Keratinocyte (primary cell): ENCODE measurements around the gene KAT8. TPM values are rescaled to one million over a fixed set of nuclear protein-coding genes. Genes with fewer than 3 reads are reported as not detected.

ENCODE experiments used
- DNase-seq: peaks from one replicate; pipeline ENCODE4 v3.0.0-alpha.2; 2011; ENCODE audit warnings: low read depth, missing footprints, low spot score
- FAIRE-seq: peaks from 2 replicates; lab custom pipeline; 2011; peaks lifted over from hg19 to GRCh38; lab: Jason Lieb, UNC
- H2AFZ ChIP-seq: 2 replicates; pipeline ENCODE4 v1.6.0; 2012; ENCODE audit warnings: low read length, control low read depth, inconsistent platforms; ENCODE audit not compliant: control insufficient read depth
- H3K27ac ChIP-seq: 2 replicates; pipeline ENCODE4 v1.5.1; 2011; ENCODE audit warnings: low read length; ENCODE audit not compliant: control insufficient read depth, insufficient read depth
- H3K27me3 ChIP-seq: 3 replicates; pipeline ENCODE4 v1.6.0; 2011; ENCODE audit warnings: low read length; ENCODE audit not compliant: control insufficient read depth, insufficient read depth; ENCODE audit errors: extremely low read depth
- H3K36me3 ChIP-seq, 2 experiments: 2 replicates in 1 of 2; 3 replicates in 1 of 2; pipeline ENCODE4 v1.5.1; 2011; ENCODE audit warnings: low read length in 2 of 2, mild to moderate bottlenecking in 1 of 2; ENCODE audit not compliant: control insufficient read depth in 2 of 2, insufficient read depth in 2 of 2; ENCODE audit errors: extremely low read depth in 1 of 2
- H3K4me1 ChIP-seq: 3 replicates; pipeline ENCODE4 v1.5.1; 2011; ENCODE audit warnings: low read length; ENCODE audit not compliant: control insufficient read depth, insufficient read depth; ENCODE audit errors: extremely low read depth
- H3K4me2 ChIP-seq: 3 replicates; pipeline ENCODE4 v1.6.0; 2011; ENCODE audit warnings: low read depth, low read length; ENCODE audit not compliant: control insufficient read depth, insufficient read depth; ENCODE audit errors: extremely low read depth
- H3K4me3 ChIP-seq, 3 experiments: fragments of 200-600 bp in 1 of 3; sonication (generic) in 1 of 3; 2 replicates in 2 of 3; 3 replicates in 1 of 3; pipeline ENCODE4 v1.5.1; 2011 to 2016; ENCODE audit warnings: low read length in 3 of 3, mild to moderate bottlenecking in 3 of 3, control low read depth in 2 of 3, inconsistent platforms in 1 of 3, low read depth in 1 of 3, mixed read lengths in 1 of 3, mixed run types in 1 of 3, moderate library complexity in 1 of 3; ENCODE audit not compliant: control insufficient read depth in 2 of 3, insufficient read depth in 2 of 3; ENCODE audit errors: extremely low read depth in 1 of 3
- H3K79me2 ChIP-seq: 2 replicates; pipeline ENCODE4 v1.6.0; 2012; ENCODE audit warnings: low read length; ENCODE audit not compliant: control insufficient read depth, insufficient read depth
- H3K9ac ChIP-seq: 3 replicates; pipeline ENCODE4 v1.6.0; 2011; ENCODE audit warnings: low read length; ENCODE audit not compliant: control insufficient read depth, insufficient read depth; ENCODE audit errors: extremely low read depth
- H3K9me1 ChIP-seq: 3 replicates; pipeline ENCODE4 v1.6.0; 2011; ENCODE audit warnings: low read length; ENCODE audit not compliant: control insufficient read depth, insufficient read depth; ENCODE audit errors: extremely low read depth
- H3K9me3 ChIP-seq: 2 replicates; pipeline ENCODE4 v1.5.1; 2012; ENCODE audit warnings: low read depth, low read length; ENCODE audit not compliant: control insufficient read depth
- H4K20me1 ChIP-seq: 3 replicates; pipeline ENCODE4 v1.6.0; 2011; ENCODE audit warnings: low read length; ENCODE audit not compliant: control insufficient read depth, insufficient read depth; ENCODE audit errors: extremely low read depth
- CTCF ChIP-seq, 3 experiments: IDR thresholded peaks in 1 of 3; conservative IDR thresholded peaks in 1 of 3; optimal IDR thresholded peaks in 1 of 3; 2 replicates in 2 of 3; 3 replicates in 1 of 3; pipeline versions ENCODE3 to v1.5.1; 2011; ENCODE audit warnings: low read length in 3 of 3, mild to moderate bottlenecking in 3 of 3, moderate library complexity in 2 of 3, control low read depth in 1 of 3, inconsistent platforms in 1 of 3; ENCODE audit not compliant: insufficient read depth in 2 of 3; ENCODE audit errors: extremely low read depth in 1 of 3
- EZH2 ChIP-seq: IDR thresholded peaks from one replicate; pipeline ENCODE4 v1.6.1; 2012; ENCODE audit warnings: inconsistent platforms, mild to moderate bottlenecking, low read length, moderate library complexity
- dilution Hi-C: fragments of 300-500 bp; cut with MboI; formaldehyde crosslinking; loops from one replicate; pipeline ENCODE4 v1.7.0; 2020; ENCODE audit warnings: low sequenced_read_pairs; ENCODE audit not compliant: extremely low pct_ligation_motif_present
- polyA plus RNA-seq, 5 experiments: library from polyadenylated mRNA; depleted of rRNA in 3 of 5; stranded (reverse) in 3 of 5; stranded (forward) in 1 of 5; unstranded in 1 of 5; fragments of >200 nt; gene quantifications; 1 replicate in 1 of 5; 2 replicates in 3 of 5; 3 replicates in 1 of 5; pipeline versions ENCODE4 v1.2.1 to v1.2.3, GENCODE V29; 2011 to 2012; ENCODE audit warnings: missing spikeins in 2 of 5, low read depth in 1 of 5, low replicate concordance in 1 of 5

KAT8 gene
- polyA plus RNA-seq, 1 donor (not counting 4 experiments of a cell fraction or from before 2014, with no cell fraction given) = 26.4 TPM

- H3K27ac ChIP-seq = peak overlapping the region; percentile 49
- FAIRE-seq = no peak
- peak overlapping the region; percentile 54 for H3K4me2 ChIP-seq
Measured at GRCh38 chr16:31131841-31132271, 14.4 kb downstream of the KAT8 start.

GRCh38 chr16:31132303-31132979 lies 15.0 kb downstream of the KAT8 start:
- H3K4me3 ChIP-seq = no peak overlapping the region
- H3K4me1 ChIP-seq = peaks cover 51% of the 10 kb centered on the region
- peaks cover 12 to 30% of the 10 kb centered on the region in 2 experiments for H3K36me3 ChIP-seq
- no peaks in the 10 kb centered on the region for H3K9me3 ChIP-seq
- no peak overlapping the region for H2AFZ ChIP-seq
- H3K27ac ChIP-seq = peak overlapping the region; percentile 49
- no peak for DNase-seq
- FAIRE-seq = no peak
- H3K79me2 ChIP-seq = peaks cover 29% of the 10 kb centered on the region
- H3K9me1 ChIP-seq = peaks cover 7% of the 10 kb centered on the region
- H3K27me3 ChIP-seq = no peaks in the 10 kb centered on the region
- H3K4me2 ChIP-seq = peak overlapping the region; percentile 32
- H3K9ac ChIP-seq = no peak overlapping the region
- peaks cover 3% of the 10 kb centered on the region for H4K20me1 ChIP-seq
- dilution Hi-C loops = no loop called here
- TF ChIP-seq CTCF (optimal IDR thresholded peaks at IDR 0.05 in 1 of 3, IDR thresholded peaks at IDR 0.05 in 1 of 3, conservative IDR thresholded peaks at IDR 0.05 in 1 of 3; ENCODE audit: extremely low read depth in 1 of 3, insufficient read depth in 2 of 3, low read length in 3 of 3) (no peak), EZH2 (no peak)

More at GRCh38 chr16:31131841-31132271, 14.4 kb downstream of the KAT8 start:
- TF ChIP-seq EZH2 = no peak
- TF ChIP-seq CTCF (optimal IDR thresholded peaks at IDR 0.05 in 1 of 3, IDR thresholded peaks at IDR 0.05 in 1 of 3, conservative IDR thresholded peaks at IDR 0.05 in 1 of 3; ENCODE audit: extremely low read depth in 1 of 3, insufficient read depth in 2 of 3, low read length in 3 of 3) = no peak
- no peaks in the 10 kb centered on the region for H3K9me3 ChIP-seq
- H3K9me1 ChIP-seq = peaks cover 7% of the 10 kb centered on the region
- peaks cover 12 to 35% of the 10 kb centered on the region in 2 experiments for H3K36me3 ChIP-seq
- H3K27me3 ChIP-seq = no peaks in the 10 kb centered on the region
- H4K20me1 ChIP-seq = peaks cover 3% of the 10 kb centered on the region
- H3K4me1 ChIP-seq = peaks cover 51% of the 10 kb centered on the region
- no peak for DNase-seq
- H3K79me2 ChIP-seq = peaks cover 29% of the 10 kb centered on the region
- no peak overlapping the region for H3K9ac ChIP-seq
- no peak overlapping the region for H3K4me3 ChIP-seq
- dilution Hi-C loops = no loop called here
- H2AFZ ChIP-seq = no peak overlapping the region
